ENCODE measurements around the gene PHB1. TPM values are rescaled to one million over a fixed set of nuclear protein-coding genes. Genes with fewer than 3 reads are reported as not detected.
A peak's percentile ranks its signal among the peaks of the same experiment; 100 is the strongest.

Gene PHB1
- total RNA-seq, 2 donors from 2014 or later: 227 to 263 TPM

DNA sequence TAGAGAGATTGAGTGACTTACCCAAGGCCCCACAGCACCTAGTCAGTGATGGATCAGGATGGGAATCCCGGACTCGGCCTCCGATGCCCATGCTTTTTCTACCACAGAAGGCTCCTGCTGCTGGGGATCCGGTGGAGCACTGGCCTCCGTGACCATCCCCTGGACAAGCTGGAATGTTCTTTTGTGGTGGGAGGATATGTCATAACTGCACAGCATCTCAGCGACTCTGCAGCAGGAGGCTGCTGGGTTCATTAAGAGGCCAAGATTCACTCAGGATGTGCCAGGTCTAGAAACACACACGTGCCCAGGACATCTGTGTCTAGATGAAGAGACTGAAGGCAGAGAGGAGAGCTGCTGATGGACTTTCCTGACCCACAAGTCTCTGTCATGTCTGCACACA, 45.7 kb upstream of the PHB1 start:
- Histone ChIP-seq H3K4me1 (ENCODE audit: control insufficient read depth, insufficient read depth, low read length) (peaks cover 7% of the 10 kb centered on the region), H3K9me3 (ENCODE audit: control insufficient read depth, low read length) (peaks cover 10% of the 10 kb centered on the region), H3K4me3 (ENCODE audit: low read length) (no peak overlapping the region), H3K9ac (ENCODE audit: extremely low read depth, low read length, poor library complexity, severe bottlenecking) (no peak overlapping the region), H3K27me3 (ENCODE audit: control insufficient read depth, insufficient read depth, low read length, poor library complexity, severe bottlenecking) (peaks cover 29% of the 10 kb centered on the region), H3K36me3 (ENCODE audit: control insufficient read depth, insufficient read depth, low read length) (no peaks in the 10 kb centered on the region), H3K27ac (ENCODE audit: low read depth, low read length) (no peak overlapping the region)
- Mint-ChIP-seq H3K27me3 (ENCODE audit: insufficient read depth) (peaks cover 44% of the 10 kb centered on the region), H3K4me1 (peaks cover 17% of the 10 kb centered on the region), H3K36me3 (ENCODE audit: low read depth) (no peaks in the 10 kb centered on the region), H3K27ac (no peak overlapping the region), H3K9me3 (peaks cover 9% of the 10 kb centered on the region), H3K4me3 (no peak overlapping the region)
- 90 to 91% methylated on average over 6 to 7 of the region's 7 CpGs for WGBS, 2 experiments (ENCODE audit: insufficient coverage in 1 of 2, insufficient read length in 1 of 2)
- TF ChIP-seq, protein P1, sequence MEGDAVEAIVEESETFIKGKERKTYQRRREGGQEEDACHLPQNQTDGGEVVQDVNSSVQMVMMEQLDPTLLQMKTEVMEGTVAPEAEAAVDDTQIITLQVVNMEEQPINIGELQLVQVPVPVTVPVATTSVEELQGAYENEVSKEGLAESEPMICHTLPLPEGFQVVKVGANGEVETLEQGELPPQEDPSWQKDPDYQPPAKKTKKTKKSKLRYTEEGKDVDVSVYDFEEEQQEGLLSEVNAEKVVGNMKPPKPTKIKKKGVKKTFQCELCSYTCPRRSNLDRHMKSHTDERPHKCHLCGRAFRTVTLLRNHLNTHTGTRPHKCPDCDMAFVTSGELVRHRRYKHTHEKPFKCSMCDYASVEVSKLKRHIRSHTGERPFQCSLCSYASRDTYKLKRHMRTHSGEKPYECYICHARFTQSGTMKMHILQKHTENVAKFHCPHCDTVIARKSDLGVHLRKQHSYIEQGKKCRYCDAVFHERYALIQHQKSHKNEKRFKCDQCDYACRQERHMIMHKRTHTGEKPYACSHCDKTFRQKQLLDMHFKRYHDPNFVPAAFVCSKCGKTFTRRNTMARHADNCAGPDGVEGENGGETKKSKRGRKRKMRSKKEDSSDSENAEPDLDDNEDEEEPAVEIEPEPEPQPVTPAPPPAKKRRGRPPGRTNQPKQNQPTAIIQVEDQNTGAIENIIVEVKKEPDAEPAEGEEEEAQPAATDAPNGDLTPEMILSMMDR (conservative IDR thresholded peaks at IDR 0.05): no peak
- no peak for DNase-seq

DNA sequence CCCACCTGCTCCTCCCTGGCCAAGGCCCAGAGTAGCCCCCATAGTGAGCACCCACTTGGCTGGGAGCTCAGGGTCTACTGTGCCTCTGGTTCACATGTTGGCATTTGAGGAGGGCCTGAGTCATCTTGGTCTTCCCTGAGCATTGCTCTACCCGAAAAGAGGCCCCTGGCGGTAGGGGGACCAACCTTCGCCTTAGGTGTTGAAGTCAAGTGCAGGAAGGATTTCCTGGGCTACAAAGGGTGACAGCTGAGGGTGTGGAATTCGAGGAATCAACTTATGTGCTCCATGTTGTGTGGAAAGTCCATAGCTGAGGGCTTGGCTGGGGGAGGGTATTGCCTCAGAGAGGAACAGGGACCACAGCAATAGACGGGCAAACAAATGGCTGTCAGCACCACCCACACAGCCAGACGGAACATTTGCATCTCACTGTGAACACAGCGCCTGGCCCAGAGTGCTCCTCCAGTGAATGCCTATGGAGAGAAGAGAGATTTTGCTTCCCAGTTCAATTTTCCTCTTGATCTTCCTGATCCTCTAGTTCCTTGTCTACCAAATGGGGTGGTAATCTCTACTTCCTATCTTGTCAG, 44.8 kb upstream of the PHB1 start:
- peak; percentile 94 for DNase-seq
- Mint-ChIP-seq H3K4me1 (peaks cover 17% of the 10 kb centered on the region), H3K9me3 (peaks cover 9% of the 10 kb centered on the region), H3K27ac (no peak overlapping the region), H3K27me3 (ENCODE audit: insufficient read depth) (peaks cover 51% of the 10 kb centered on the region), H3K4me3 (no peak overlapping the region), H3K36me3 (ENCODE audit: low read depth) (no peaks in the 10 kb centered on the region)
- WGBS, 2 experiments (ENCODE audit: insufficient coverage in 1 of 2, insufficient read length in 1 of 2): 48 to 49% methylated on average over 4 to 7 of the region's 7 CpGs
- TF ChIP-seq, protein P1 (conservative IDR thresholded peaks at IDR 0.05): peak; percentile 72
- Histone ChIP-seq H3K4me3 (ENCODE audit: low read length) (no peak overlapping the region), H3K27ac (ENCODE audit: low read depth, low read length) (no peak overlapping the region), H3K4me1 (ENCODE audit: control insufficient read depth, insufficient read depth, low read length) (peaks cover 7% of the 10 kb centered on the region), H3K36me3 (ENCODE audit: control insufficient read depth, insufficient read depth, low read length) (no peaks in the 10 kb centered on the region), H3K9ac (ENCODE audit: extremely low read depth, low read length, poor library complexity, severe bottlenecking) (no peak overlapping the region), H3K27me3 (ENCODE audit: control insufficient read depth, insufficient read depth, low read length, poor library complexity, severe bottlenecking) (peaks cover 29% of the 10 kb centered on the region), H3K9me3 (ENCODE audit: control insufficient read depth, low read length) (peaks cover 10% of the 10 kb centered on the region)

DNA sequence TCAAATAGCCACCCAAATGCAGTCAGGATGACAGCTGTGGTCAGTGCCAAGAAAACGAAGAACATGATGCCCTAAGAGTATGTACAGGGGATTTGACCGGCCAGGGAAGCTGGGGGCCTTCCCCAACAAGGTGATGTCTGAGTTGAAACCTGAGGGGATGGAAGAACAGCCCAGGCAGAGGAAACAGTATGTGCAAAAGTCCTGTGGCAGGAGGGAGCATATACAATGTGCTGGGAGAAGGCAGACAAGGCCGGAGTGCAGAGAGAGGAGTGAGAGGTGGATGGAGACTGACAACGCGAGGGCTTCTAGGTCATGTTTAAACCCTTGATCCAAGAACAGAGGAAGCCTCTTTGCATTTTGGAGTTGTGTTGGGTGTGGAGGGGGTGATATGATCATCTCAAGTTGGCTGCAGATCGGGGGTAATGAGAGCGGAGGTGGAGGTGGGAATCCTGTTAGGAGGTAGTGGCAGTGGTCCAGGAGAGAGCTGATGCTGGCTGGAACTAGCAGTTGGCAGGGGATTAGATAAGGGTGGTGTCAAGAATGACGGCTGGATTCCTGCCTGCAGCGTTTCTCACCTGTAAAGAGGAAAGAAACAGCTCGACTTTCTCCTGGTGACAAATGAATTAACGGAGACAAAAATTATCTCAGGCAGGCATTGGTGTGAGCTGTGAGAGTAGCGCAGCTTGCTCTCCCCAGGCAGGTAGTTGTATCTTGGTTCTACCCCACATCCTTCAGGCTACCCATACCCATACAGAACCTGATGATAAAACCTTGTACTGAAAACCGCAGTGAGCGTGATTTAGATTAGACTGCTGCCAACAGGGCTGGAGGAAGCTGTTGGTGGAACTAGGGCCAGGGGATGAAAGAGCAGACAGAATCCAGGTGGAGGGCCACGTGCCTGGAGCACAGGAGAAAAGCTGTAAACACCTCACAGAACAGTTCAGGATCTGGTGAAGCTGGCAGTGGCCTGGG, 43.2 kb upstream of the PHB1 start:
- Histone ChIP-seq H3K27me3 (ENCODE audit: control insufficient read depth, insufficient read depth, low read length, poor library complexity, severe bottlenecking) (peaks cover 29% of the 10 kb centered on the region), H3K36me3 (ENCODE audit: control insufficient read depth, insufficient read depth, low read length) (no peaks in the 10 kb centered on the region), H3K9me3 (ENCODE audit: control insufficient read depth, low read length) (no peaks in the 10 kb centered on the region), H3K9ac (ENCODE audit: extremely low read depth, low read length, poor library complexity, severe bottlenecking) (no peak overlapping the region), H3K4me1 (ENCODE audit: control insufficient read depth, insufficient read depth, low read length) (peaks cover 7% of the 10 kb centered on the region), H3K4me3 (ENCODE audit: low read length) (no peak overlapping the region), H3K27ac (ENCODE audit: low read depth, low read length) (no peak overlapping the region)
- Mint-ChIP-seq H3K9me3 (no peaks in the 10 kb centered on the region), H3K36me3 (ENCODE audit: low read depth) (no peaks in the 10 kb centered on the region), H3K27ac (no peak overlapping the region), H3K27me3 (ENCODE audit: insufficient read depth) (peaks cover 63% of the 10 kb centered on the region), H3K4me1 (peaks cover 17% of the 10 kb centered on the region), H3K4me3 (no peak overlapping the region)
- TF ChIP-seq, protein P1 (conservative IDR thresholded peaks at IDR 0.05): no peak
- WGBS, 2 experiments (ENCODE audit: insufficient coverage in 1 of 2, insufficient read length in 1 of 2): 80 to 92% methylated on average over 10 to 15 of the region's 15 CpGs
- DNase-seq: peak; percentile 61

All from endodermal cell (in vitro differentiated cells).